Endothelial cell of hepatic sinusoid (primary cell): ENCODE results near the gene ZNF438.
"Not testable (repeated sequence)": the region's sequence is repeated elsewhere in the genome, so short reads cannot be mapped to it uniquely, and the experiment has no call there.

Source experiments
- in situ Hi-C: cut with HindIII; loops from 2 replicates; pipeline ENCODE4 v1.10.0; 2017; ENCODE audit warnings: low sequenced_read_pairs

The ZNF438 gene

GRCh38 chr10:30901487-30901886 is 130.2 kb downstream of the ZNF438 start:
- in situ Hi-C loops = not testable (repeated sequence)

DNA sequence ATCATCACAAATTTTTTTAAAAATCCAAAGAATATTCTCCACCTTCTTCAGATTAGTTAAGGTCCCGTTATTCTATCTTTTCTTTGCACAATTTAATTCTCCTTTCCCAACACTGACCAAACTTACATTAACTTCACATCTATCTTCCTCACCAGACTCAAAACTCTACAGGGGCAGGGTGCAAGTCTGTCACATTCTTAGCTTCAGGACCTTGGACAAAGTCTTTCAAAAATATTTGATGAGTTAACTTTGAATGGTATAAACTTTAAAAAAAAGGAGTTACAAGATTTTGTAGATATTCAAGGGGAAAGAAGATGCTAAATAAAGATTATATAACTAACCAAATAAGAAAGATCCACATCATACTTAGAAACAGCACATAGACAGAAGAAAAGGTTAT is 132.7 kb downstream of the ZNF438 start:
- in situ Hi-C loops = no loop called here

DNA sequence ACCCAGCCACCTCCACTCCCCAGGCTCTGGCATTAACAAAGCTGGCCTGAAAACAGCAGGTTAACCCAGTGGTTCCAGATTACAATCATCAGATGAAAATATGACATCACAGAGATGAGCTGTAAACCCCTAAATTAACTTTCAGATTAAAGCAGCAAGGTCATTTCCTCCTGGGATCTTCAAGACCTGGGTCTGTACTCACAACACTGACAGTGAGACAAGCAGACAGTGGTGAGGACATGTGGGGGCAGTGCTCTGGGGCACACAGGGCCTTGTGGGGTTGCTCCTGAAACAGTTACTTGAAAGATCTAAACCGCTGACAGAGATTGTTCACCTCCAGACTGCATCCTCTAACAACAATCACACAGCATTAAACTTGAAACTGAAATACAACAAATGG is 134.1 kb downstream of the ZNF438 start:
- in situ Hi-C loops = no loop called here

- in situ Hi-C loops = no loop called here
Observed at GRCh38 chr10:30897048-30897447, 134.6 kb downstream of the ZNF438 start.

DNA sequence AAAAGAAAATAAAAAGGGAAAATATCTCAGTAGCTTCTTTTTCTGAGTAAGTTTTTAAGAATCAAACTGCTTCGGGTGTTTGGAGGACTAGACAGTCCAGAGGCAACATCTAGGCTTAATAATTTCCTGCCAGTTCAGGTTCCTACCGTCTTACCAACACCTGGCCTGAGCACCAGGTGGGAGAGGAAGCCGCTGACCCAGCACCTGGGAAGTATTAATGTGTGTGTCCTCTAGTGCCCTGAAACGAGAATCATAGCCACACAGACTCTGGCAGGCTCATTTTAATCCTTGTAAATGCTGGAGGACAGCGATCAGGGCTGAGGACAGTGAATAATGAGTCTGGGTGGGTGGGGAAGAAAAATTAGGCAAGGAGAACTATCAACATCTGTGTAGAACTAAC is 137.4 kb downstream of the ZNF438 start:
- in situ Hi-C loops = no loop called here

DNA sequence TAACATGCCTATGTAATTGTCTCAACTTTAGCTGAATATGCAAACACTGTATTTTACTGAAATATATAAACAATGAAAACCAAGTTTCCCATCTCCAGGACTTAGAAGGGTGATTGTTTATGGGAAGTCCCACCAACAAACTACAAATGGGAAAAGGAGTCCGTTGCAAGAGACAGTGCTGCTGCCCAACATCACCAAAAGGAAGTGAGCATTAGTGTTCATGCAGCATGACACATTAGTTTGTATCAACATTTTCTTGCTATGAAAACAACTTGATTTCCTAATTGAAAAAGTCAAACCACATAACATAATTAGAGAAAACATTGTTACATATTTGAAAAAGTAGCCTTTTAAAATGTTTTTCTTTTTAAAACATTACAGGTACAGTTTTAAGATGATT is 138.5 kb downstream of the ZNF438 start:
- in situ Hi-C loops = no loop called here

DNA sequence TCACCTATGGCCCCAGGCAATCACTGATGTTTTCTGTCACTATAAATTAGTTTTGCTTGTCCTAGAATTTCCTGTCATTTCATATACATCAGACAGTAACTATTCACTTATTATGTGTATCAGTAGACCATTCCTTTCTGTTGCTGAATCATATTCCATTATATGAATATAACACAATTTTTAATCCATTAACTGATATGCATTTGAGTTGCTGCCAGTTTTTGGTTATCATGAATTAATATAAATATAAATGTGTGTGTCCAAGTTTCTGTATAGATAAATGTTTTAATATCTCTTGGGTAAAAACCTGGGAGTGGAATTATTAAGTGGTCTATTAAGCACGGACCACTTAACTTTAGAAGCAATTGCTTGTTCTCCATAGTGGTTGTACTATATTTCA is 143.8 kb downstream of the ZNF438 start:
- in situ Hi-C loops = no loop called here

DNA sequence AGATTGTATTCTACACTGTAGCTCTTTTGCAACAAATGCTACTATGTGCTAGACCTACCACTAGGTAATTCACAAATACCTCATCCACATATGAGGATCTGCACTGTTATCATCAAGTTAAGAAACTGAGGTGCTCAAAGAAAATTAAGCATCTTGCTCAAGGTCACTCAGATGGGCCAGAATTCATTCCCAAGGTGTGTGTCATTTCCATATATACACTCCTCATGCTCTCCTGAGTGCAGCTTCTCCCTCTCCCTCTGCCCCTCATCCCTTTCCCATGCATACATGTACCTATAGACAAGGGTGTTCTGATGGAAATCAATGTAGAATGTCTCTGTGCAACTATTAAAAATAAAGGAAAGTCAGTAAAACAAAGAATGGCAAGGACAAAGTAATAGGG is 146.2 kb downstream of the ZNF438 start:
- in situ Hi-C loops = no loop called here

DNA sequence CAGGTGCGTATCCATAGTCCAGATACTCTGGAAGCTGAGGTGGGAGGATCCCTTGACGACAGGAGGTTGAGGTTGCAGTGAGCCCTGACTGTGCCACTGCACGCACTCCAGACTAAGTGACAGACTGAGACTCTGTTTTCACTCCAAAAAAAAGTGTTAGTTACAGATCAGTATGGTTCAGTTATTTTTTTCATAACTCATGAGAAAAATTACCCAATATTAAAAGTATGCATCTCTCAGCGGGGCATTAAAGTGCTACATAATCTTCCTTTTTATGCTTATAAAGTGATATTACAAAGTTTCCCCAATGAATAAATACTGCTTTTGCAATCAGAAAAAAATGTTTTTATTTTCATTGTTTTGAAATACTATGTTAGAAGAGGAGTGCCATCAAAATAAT is 147.9 kb downstream of the ZNF438 start:
- in situ Hi-C loops = no loop called here

DNA sequence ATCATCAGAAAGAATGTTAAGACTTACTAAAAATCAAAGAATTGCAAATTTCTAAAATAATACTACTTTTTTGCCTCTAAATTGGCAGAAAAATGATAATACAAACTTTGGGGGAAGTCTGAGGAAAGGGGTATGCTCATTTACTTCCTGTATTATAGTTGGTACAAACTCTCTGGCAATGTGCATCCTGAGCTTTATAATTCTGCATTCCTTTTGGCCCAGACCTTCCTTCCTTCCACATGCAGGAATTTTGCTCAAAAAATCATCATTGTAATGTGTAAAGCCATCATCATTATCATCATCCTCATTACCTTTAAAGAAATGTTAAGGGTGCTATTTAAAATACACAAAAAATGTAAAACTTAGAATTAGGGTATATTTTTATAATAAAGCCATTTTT is 148.5 kb downstream of the ZNF438 start:
- in situ Hi-C loops = no loop called here

DNA sequence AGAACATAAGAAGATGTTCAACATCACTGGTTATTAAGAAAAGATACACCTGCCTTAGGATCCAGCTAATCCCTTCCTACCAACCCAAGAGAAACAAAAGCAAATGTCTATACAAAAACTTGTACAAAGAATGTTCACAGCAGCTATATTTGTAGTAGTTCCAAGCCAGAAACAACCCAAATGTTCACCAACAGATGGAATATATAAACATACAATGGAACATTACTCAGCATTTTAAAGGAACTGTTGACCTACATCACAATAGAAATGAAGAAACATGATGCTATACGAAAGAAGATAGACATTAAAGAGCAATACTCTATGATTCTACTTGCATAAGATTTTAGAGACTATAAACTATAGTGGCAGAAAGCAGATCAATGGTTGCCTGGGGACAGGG is 149.4 kb downstream of the ZNF438 start:
- in situ Hi-C loops = no loop called here

DNA sequence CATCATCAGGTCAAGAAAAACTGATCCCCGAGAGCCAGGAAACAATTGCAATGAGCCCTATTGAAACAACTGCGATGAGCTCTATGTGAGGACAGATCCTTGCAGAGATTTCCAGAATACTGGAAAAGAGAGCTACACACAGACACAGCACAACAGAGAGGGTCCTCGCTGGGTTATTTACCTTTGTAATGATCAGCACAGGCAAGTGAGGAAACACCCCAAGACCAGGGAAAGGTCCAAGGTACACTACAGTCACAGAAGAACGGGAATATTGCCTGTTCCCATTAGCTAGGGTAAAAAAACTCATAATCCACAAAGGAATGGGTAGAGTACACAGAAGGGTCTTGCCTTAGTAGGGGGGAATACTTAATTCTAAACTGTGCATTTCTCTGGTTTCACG is 152.7 kb downstream of the ZNF438 start:
- in situ Hi-C loops = no loop called here

- in situ Hi-C loops = no loop called here
Observed at GRCh38 chr10:30877111-30877510, 154.6 kb downstream of the ZNF438 start.

DNA sequence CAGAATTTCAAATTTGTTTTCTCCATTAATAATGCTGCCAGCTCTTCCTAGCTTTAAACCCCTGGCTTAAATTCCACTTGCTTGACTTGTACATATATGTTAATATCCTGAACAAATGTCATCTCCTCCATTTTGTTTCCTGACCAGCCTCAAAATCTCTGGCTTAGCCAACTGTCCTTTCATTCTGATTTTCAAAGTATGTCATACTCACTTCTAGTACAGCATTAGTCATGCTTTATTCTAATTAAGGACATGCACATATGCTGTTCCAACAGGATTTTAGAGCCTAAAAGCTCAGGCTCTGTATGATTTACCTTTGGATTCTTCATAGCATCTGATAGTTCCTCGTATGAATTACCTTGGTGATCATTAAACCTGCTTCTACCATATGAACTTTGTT is 158.3 kb downstream of the ZNF438 start:
- in situ Hi-C loops = no loop called here

GRCh38 chr10:30870896-30871295 is 160.8 kb downstream of the ZNF438 start:
- in situ Hi-C loops = no loop called here

DNA sequence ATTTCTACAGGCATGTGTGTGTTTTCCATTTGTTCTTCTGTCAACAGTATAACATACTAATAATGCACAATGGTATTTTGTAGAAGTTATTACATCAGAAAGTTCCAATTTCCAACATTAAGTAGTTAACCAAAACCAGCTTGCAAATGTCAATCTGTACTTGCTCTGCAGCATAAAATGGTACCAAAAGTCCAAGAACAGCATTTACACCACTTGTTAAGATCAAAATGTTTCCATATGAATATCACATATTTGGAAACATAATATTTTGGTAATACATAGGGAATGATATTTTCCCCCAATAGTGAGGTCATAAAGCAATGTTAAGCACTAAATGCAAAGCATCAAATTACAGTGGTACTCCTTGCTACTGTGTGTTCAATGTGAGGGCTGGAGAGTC is 162.1 kb downstream of the ZNF438 start:
- in situ Hi-C loops = no loop called here

DNA sequence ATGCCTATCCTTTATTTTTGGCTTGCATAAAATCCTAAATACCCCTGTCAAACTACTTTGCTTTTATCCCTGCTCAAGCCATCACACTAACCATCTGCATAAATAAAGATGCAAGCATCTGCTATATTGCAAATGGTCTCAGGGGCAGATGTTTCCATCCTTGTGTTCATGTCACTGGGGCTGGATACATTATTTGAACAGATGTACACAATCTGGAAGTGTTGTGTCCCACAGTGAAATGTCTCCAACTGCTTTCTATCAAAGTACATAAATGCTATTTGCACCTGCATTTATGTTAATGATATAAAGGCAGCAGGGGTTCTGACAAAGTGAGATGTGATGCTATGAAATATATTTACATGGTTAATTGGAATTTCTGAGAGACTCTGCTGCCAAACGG is 163.1 kb downstream of the ZNF438 start:
- in situ Hi-C loops = no loop called here

DNA sequence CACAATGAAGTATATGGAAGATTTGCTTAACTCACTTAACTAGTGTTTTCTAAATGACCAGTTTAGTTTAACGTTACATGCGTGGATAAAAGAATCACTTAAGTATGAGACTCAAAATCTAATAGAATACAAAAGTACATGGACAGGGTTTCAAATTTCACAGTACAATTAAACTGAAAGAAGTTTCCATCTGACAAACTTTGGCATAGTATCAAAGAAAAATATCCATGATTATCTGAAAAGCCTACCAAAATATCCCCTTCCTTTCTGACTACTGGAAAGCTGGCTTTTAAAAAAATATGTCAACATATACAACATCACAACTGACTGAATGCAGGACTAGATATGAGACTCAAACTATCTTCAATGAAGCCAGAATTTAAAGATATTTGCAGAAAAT is 164.8 kb downstream of the ZNF438 start:
- in situ Hi-C loops = no loop called here

GRCh38 chr10:30865141-30865926 is 166.3 kb downstream of the ZNF438 start:
- in situ Hi-C loops = no loop called here

GRCh38 chr10:30863516-30864210 is 168.0 kb downstream of the ZNF438 start:
- in situ Hi-C loops = no loop called here

- in situ Hi-C loops = no loop called here
Observed at GRCh38 chr10:30862486-30862885, 169.2 kb downstream of the ZNF438 start.

GRCh38 chr10:30861976-30862375 is 169.7 kb downstream of the ZNF438 start:
- in situ Hi-C loops = no loop called here

DNA sequence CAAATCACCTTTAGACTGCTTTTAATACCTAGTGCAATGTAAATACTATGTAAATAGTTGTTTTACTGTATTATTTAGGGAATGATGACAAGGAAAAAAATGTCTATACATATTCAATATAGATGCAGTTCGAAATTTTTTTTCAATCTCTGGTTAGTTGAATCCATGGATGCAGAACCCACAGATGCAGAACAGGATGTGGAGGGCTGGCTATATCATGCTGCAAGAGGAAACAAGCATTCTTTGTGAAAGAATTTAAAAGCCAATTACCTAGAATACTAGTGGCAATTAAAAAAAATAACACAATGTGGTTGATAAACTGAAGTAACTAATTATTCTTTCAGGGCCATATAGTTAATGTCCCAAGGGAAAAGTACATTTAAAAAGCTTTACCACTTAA is 170.4 kb downstream of the ZNF438 start:
- in situ Hi-C loops = no loop called here
